HG03571 (cell line): ENCODE measurements around the gene BACH2.
"Not testable (repeated sequence)": the region's sequence is repeated elsewhere in the genome, so short reads cannot be mapped to it uniquely, and the experiment has no call there.

ENCODE experiments used
- ATAC-seq: cut with Tn5 transposase; IDR thresholded peaks from one replicate; pipeline ENCODE4 v1.9.1; 2021; ENCODE audit not compliant: unreplicated experiment

BACH2 gene

DNA sequence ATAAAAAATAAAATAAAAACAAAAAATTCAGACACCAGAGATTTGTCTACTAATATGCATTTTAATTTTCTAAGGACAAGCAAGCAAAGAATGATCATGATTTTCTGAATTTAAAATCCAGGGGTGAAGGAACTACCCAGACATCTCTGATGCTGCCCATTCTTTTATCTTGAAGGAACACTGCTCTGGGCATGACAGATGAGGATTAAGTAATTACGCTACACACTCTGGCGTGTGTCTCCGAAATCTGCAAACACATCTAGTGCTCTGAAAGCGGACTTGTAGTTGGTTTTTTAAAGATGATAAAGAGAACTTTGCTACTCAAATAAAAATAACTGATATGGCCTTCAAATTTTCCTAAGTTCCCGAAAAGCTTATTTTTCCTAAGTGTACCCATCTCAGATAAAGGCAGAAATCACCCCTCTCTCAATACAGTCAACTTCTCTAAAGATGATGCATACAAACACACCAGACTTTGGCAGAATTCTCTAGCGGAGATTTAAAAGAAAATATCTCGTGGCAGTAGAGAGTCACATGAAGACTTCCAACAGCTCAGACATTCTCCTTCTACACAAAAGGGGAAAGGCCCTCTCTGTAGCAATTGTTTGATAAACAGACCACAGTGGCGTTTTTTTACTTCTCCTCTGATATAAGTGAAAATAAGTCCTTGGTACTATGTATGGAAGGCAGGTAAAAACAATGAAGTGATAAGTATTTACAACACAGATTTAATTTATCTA is 133.8 kb downstream of the BACH2 start:
- no peak for ATAC-seq

DNA sequence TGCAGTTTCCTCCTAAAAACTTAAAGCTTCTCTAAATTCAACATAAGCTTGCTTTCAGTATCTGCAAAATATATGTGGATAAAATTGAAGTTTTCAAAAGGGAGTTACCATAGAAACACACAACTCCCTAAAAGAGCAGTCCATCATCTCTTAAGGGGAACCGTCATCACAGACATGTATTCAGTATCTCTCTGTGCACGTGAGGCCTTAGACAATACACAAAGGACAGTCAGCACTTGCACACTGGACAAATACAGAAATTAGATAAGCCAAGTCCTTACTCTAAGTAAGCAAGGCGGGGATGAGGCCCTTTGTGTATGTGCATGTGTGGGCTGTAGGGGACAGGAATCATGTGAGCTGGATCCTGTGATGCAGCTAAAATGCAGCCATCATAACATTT is 136.6 kb downstream of the BACH2 start:
- no peak for ATAC-seq

DNA sequence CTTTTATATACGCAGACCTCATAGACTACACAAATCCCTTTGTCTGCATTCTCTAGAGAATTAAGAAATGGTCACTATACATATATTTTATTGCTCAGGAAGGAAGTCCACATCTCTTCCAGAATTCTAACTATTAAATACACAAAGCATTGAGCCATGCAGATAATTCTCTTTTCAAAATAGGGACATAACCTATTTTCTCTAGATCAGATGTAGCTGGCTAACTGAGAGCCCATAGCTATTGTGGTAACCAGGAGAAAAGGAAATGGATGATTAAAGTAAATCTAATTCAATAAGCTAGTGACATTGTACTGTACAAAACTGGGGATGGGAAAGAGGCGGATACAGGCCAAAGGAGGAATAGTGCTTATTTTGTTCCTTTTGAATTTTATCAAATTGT is 137.2 kb downstream of the BACH2 start:
- ATAC-seq, result no peak

DNA sequence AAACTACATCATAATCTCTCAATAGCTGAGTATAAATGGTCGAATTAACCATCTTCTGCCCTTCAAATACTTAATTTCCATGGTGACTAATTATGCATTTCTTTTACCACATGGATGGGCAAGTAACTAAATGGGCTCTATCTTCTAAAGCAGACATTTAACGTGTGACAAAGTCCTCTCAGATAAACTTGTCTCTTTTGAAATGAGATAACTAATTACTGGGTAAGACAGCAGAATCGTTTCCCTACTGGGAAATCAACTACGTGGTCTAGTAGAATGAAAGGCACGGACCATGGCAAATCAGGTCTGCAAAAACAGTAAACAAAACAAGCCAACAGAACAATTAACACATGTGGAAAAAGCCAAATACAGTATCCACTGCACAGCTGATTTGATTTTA is 137.7 kb downstream of the BACH2 start:
- no peak for ATAC-seq

DNA sequence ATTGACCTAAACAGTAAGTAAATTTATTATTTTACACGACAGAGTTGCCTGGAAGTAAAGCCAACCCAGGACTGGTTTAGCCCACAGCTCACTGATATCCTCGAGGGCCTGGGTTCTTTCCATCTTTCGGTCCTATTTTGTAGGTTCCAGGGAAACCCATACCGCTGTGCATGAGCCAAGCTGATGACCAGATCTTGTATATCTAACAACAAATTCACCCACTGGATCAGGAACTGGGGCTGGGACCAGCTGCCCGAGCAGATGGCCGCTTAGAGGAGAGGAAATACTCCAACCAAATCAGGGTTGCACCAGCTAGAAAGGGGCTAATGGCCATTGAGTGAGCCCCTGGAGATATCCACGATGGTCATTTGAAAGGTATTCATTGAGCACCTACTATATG is 139.2 kb downstream of the BACH2 start:
- ATAC-seq, result no peak

DNA sequence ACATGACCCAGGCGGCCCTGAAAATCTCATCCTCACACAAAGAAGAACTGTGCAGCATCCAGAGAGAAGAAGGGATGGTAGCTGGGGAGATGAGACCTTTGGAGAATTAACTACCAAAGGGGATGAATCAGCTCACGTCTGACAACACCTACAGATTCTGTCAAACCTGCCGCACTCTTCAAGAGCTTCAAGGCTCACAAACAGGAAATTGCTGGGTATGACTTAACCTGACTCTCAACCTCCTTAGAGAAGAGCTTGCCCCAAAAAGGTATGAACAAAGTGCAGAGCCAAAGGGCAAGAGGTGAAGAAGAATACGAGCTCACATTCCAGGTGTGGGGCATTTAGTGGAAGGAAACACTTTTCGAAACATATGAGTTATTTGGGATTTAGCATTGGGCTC is 139.8 kb downstream of the BACH2 start:
- no peak for ATAC-seq

DNA sequence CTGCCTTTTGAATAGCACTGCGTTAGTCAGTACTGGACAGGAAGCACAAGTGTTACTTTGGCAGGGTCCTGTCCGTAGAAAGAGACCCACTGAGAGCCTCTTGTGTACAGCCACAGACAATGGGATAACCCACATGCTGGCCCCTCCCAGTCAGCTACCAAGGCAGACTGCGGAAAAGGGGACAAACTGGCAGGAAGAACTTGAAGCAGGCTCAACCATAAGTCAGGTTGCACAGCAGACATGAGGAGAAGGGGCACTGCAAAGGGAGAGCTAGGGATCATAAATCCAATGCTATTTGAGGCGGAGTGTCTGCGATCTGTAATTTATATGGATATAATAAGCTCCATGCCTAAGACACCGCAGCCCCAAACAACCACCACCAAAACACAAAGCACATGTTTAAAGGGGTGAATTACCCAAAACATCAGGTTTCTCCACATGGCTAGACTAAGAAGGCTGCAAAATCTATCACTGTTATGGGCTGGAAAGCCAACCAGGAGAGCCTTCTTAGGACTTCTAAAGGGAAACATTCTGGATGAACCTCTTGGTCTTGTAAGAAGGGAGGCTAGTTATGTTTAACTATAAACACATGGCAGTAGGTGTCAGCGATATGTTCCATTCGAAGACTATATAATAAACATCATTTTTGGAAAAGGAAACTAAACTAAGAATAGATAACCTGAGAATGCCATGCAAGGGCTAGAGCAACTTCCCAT is 141.7 kb downstream of the BACH2 start:
- no peak for ATAC-seq

DNA sequence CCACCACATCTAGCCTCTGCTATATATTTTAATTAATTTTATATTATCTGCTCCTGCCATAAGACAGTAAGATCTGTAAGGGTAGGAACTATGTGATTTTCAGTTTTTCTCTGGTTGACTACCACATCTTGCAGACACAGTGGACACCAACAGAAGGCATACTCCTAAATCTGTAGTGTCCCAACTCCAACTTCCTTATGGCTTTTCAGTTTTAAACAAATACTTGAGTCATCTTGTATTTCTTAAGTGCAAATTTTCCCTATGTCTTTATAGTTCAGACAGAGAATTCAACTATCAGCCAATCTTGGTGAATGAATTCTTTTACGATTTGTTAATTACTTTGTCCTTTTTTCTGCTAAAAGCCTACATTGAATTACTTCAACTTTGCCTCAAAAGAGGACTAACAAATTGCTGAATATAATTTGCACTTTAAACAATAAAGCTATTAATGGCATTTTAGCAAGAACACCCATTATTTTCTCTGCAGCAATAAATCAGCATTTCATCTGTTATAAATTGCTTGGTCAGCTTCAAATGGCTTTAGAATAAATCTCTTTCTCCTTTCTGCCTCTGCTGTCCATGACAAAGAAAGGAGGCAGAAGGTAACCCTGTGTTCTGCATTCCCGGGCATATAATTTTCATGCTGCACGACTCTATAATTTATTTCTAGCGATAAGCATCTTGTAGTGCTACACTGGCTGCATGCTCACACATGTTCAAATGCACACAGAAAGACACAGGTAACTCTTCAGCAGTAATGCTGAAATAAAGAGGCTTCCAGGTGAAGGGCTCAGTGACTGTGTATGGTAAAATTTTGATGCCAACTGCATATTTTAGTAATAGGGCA is 144.8 kb downstream of the BACH2 start:
- ATAC-seq, result no peak

DNA sequence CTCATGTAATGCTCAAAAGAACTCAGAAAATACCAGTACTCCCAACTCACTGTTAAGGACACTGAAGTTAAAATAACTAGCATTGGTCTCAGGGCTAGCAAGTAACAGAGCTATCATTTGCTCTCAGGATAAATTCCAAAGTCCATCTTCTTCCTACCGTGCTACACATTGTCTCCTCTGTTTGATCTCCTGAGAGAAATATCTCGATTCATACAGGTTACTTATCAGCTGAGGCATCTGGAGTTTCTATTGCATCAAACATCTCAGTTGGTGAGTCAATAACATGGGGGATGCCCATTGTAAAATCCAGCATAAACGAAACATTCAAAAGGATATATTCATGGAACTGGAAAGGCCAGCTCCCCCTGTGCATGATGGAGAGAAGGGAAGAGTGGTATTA is 147.4 kb downstream of the BACH2 start:
- ATAC-seq, result no peak

DNA sequence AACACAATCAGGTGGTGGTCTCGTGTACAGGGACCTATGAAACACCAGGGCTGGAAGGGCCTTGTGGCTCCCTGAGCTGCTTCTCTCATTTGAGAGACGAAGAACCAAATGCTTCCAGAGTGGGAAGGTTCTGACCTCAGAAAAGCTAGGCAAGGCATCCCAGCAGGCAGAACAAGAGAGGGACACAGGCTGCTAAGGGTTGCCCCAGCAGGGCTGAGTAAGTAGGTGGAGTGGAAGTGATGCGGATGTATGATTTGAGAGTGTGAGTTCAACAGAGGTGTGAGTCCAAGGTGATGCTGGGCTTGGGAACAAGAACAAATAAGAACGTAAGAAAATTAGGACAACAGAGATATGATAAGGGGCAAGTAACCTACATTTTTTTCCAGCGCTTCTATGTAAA is 147.8 kb downstream of the BACH2 start:
- no peak for ATAC-seq

DNA sequence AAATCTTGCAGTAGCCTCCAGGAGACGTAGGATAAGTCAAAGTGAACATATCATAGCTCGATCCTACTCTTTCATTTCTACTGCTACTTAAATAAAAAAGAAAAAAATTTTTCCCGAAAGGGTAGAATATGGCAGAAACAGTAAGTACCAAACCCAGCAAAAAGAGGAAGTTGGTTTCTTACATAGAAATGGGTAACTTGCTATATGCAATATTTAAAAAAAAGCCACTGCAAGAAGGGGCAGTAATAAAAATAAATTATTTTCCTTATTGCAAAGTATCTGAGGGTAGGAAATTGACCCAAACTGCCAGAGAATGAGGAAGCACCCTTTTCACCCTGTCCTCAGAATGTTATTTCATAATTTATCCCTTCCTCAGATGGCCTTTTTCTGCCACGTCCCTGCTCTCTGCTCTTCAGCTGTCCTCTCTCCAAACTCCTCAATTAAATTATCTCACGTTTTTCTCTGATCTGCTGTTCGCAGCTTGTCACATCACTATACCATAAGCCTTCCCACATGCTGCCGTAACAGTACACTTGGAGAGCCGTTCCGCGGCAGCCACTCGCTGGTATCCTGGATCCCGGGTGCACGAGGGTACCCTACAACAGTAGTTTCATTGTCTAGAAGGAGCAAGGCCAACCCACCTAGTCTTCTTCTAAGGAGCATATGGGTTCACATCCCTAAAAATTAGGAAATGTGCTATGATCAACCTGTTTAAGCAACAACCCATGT is 149.6 kb downstream of the BACH2 start:
- ATAC-seq, result no peak

DNA sequence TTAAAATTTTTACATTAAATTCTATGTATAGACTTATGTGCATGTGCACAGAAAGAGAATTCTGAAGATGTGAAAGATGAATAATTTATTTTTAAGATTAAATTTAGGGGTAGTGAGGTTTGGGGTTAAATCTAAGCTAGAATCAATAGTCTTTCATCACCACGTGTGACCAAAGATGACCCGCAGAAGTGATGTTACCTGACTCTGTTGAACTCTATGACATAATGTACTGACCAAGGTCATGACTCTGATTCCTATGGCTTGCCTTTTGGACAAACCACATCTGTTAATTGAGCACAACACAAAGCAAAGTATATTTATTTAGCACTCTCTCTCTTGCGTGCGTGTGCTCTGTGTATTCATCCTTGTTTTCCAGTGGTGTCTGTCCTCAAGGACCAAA is 150.6 kb downstream of the BACH2 start:
- no peak for ATAC-seq

DNA sequence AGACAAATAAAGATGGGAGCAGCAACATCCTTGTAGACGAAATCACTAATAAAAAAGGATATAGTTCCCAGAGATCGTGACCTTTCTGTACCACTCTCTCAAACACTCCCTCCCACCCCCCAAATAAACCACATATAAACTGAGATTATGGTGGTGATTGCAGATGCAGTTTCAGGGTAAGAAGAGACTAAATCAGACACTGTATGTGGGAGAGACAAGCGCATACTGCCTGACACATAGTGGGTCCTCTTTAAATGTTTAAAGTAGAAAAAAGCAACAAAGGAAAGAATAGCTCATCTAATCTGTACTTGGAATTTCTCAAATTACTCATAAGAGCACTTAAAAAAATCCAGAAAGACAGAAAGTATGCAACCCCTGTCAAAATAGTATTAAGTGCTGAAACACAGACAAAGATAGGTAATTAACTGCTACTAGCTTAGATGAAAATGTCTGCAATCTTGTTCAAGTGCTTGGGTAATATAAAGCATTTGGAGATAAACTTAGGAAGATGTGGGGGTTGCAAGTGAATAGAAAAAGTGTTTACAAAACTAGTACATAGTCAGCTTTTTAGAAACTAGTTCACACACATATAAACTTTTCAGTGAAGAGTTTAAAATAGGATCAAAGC is 151.6 kb downstream of the BACH2 start:
- ATAC-seq, result no peak

DNA sequence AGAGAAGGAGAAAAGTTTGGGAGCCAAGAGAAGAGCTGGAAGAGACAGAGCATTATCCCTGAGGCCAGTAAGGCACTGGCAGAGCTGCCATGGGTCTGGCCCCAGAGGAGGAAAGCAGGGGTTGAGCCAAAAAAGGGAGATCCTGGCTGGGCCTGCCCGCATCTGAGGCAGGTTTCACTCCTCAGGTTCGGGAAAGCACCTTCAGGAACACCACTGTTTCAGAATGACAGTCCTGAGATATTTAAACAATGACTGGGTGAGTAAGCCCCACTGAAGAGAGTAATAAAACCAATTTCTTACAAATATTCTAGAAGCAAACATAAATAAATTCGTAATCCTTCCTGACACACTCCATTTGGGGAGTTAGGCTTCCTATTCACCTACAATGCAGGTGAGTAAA is 152.2 kb downstream of the BACH2 start:
- ATAC-seq, result no peak

DNA sequence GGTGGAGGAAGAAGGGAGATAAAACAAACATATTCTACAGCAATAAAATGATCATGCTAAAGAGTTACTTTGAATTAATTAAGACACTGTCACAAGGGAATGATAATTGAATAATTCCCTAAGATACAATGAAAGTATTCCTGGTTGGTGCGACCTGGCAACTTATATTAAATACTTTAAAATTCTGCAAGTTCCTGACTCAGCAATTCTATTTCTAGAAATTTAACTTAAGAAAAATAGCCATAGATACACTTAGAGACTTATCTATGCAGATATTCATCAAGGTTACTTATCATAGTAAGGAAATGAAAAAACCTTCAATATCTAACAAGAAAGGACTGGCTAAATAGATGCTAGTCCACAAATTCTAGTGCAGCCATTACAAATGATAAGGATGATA is 156.0 kb downstream of the BACH2 start:
- ATAC-seq, result no peak

DNA sequence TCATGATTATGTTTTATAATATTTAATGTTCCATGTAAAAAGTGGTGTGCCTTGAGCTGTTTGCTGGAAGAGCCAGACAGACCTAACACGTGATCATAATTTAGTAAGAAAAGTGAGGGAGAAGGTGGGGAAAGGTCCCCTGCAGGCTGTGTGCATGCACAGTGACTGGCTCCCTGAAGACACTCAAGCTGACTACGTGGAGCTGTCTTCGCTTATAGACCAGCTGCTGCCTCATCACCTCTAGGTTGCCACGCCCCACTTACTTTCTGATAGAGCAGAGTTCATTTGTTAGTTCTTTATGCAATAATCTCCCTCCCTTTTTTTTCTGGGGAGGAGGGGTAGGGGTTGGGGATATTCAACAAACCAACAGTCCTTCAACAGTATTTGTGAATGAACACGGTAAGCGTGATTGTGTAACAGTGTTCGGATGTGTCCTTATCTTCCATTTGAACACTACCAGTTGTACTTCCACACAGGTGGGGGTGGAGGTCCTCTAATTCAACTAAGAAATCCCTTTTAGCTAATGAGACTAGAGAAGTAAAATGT is 157.3 kb downstream of the BACH2 start:
- ATAC-seq, result no peak

DNA sequence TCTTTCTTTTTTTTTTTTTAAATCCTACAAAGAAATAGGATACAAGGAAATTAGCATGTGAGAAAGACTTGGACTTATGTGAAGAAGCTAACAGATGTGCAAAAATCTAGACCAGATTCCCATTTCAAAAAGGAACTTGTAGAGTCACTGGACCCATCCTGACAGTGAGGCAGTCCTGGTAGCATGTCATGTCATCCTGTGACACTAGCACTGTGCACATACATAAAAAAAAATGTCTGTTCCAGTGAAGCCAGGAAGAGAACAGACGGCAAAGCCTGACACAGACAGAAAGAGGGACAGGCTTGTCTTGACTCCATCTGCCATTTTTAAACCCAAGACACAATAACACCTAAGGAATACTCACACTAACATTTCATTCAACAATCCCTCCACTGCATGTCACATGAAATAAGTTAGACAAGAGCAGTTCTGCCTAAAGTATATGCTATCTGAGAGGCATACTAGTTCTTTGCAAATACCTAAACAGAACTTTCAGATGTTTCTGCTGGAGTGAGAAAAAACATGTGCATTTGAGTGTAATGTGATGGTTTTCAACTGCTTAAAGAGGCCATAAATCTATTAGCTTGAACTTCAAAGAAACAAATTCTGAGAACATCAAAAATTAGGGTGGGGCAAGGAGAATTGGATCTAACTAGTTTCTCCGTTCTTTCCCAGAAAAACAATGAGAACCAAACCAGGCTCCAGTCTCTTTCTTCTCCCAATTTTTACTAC is 159.6 kb downstream of the BACH2 start:
- ATAC-seq, result no peak

DNA sequence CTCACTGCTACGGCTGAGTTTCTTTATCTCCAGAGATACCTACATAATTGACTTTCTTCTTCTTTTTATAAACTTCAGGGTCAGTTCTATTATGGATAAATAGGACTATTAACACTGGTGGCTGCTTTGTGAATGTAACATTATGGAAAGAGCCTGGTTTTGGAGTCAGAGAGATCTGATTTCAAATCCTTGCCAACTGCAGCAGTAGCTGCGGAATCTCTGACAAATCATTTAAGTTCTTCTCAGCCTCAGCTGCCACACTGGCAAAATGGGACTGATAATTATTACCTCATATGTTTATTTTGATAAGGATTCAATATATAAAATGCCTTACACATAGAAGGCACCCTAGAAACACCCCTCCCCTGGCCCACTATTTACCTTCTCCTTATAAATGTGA is 160.5 kb downstream of the BACH2 start:
- ATAC-seq, result no peak

DNA sequence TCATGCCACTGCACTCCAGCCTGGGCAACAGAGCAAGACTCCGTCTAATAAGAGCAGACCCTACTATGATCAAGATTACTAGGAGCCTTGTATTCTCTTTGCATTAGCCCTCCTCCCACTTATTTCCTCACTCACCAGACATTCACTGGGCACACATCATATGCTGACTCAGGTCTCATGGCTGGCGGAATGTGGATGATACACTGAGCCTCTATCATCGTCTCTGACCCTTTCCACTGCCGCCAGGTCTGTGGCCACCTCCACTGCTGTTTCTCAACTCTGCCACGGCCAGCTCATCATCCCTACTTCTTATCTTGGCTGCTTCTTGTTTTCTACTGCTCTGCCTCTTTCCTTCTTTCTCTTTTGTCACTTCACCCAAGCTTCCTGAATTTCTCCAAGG is 161.0 kb downstream of the BACH2 start:
- ATAC-seq, result no peak

DNA sequence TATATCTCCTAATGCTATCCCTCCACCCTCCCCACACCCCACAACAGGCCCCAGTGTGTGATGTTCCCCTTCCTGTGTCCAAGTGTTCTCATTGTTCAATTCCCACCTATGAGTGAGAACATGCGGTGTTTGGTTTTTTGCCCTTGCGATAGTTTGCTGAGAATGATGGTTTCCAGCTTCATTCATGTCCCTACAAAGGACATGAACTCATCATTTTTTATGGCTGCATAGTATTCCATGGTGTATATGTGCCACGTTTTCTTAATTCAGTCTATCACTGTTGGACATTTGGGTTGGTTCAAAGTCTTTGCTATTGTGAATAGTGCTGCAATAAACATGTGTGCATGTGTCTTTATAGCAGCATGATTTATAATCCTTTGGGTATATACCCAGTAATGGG is 163.0 kb downstream of the BACH2 start:
- ATAC-seq, result not testable (repeated sequence)
